HCT116 (cell line): ENCODE results near the gene ICAM4. TPM values are rescaled to one million over a fixed set of nuclear protein-coding genes. Genes with fewer than 3 reads are reported as not detected.

Experiments used
- ATAC-seq: fragments of 200-7000 bp; cut with Tn5 transposase; 2 replicates; pipeline ENCODE4 v1.9.1; 2020; ENCODE audit warnings: mild to moderate bottlenecking, moderate library complexity
- BruUV-seq: library from RNA; stranded (reverse); fragments of 400-500 nt; replicated peaks from 2 replicates; lab custom pipeline; 2021; lab: Mats Ljungman, UMichigan
- CTCF ChIA-PET: fragments of 300-600 bp; sonication (Branson Sonifier 250); formaldehyde crosslinking; loops from one replicate; lab custom pipeline; 2021; ENCODE audit warnings: antibody characterized with exemption; lab: Charles Lee
- POLR2A ChIA-PET: fragments of 300-600, 350-600 bp; sonication (Branson Sonifier 250); formaldehyde crosslinking; loops from one replicate; lab custom pipeline; 2021; ENCODE audit warnings: antibody characterized with exemption; lab: Charles Lee
- RAD21 ChIA-PET, 2 experiments: fragments of 300-600 bp; sonication (Branson Sonifier 250); formaldehyde crosslinking; loops; one replicate each; lab custom pipeline; 2023; ENCODE audit warnings: low total read pairs in 2 of 2; ENCODE audit not compliant: uncharacterized antibody in 2 of 2, unreplicated experiment in 2 of 2, low non-redundant PET in 1 of 2; lab: Charles Lee
- DNase-seq: peaks from one replicate; pipeline ENCODE4 v3.0.0-alpha.2; 2010; ENCODE audit warnings: low read depth, low spot score
- H2AFZ ChIP-seq: fragments of 200-600 bp; shearing (Covaris generic), sonication (generic); 2 replicates; pipeline ENCODE4 v1.6.1; 2017; ENCODE audit warnings: low read depth, mixed run types, mixed read lengths, antibody characterized with exemption, low read length; ENCODE audit not compliant: poor library complexity, severe bottlenecking
- H3K27ac ChIP-seq: 2 replicates; pipeline ENCODE4 v1.5.1; 2012; ENCODE audit warnings: low read depth, low read length
- H3K27me3 ChIP-seq: fragments of 200-600 bp; sonication (generic); 2 replicates; pipeline ENCODE4 v1.6.1; 2016; ENCODE audit warnings: mixed run types, low read length, mixed read lengths; ENCODE audit not compliant: insufficient read depth
- H3K36me3 ChIP-seq, 2 experiments: fragments of 200-500 bp in 1 of 2; fragments of 200-600 bp in 1 of 2; sonication (Bioruptor generic) in 1 of 2; sonication (generic) in 1 of 2; 2 replicates each; pipeline versions ENCODE4 v1.5.1 to v1.6.1; 2014 to 2016; ENCODE audit warnings: low read length in 2 of 2, inconsistent platforms in 1 of 2, mixed read lengths in 1 of 2, mixed run types in 1 of 2; ENCODE audit not compliant: insufficient read depth in 2 of 2, control insufficient read depth in 1 of 2
- H3K4me1 ChIP-seq, 2 experiments: fragments of 200-600 bp in 1 of 2; sonication (generic) in 1 of 2; 2 replicates each; pipeline versions ENCODE4 v1.5.1 to v1.6.1; 2012 to 2017; ENCODE audit warnings: low read length in 2 of 2, inconsistent platforms in 1 of 2, mild to moderate bottlenecking in 1 of 2, mixed read lengths in 1 of 2, mixed run types in 1 of 2, moderate library complexity in 1 of 2; ENCODE audit not compliant: insufficient read depth in 2 of 2, control insufficient read depth in 1 of 2
- H3K4me2 ChIP-seq: fragments of 200-600 bp; sonication (generic); 2 replicates; pipeline ENCODE4 v1.6.1; 2017; ENCODE audit warnings: mixed run types, low read length, mixed read lengths
- H3K4me3 ChIP-seq, 2 experiments: fragments of 200-600 bp in 1 of 2; sonication (generic) in 1 of 2; replicated peaks in 1 of 2; 2 replicates each; pipeline ENCODE4 v1.5.1; 2011 to 2016; ENCODE audit warnings: low read length in 2 of 2, control low read depth in 1 of 2, low read depth in 1 of 2, mild to moderate bottlenecking in 1 of 2, mixed read lengths in 1 of 2, mixed run types in 1 of 2
- H3K79me2 ChIP-seq: fragments of 200-600 bp; sonication (generic); 2 replicates; pipeline ENCODE4 v1.6.1; 2017; ENCODE audit warnings: mild to moderate bottlenecking, mixed run types, low read length, moderate library complexity, mixed read lengths; ENCODE audit not compliant: insufficient read depth
- H3K9ac ChIP-seq: fragments of 200-600 bp; sonication (generic); 2 replicates; pipeline ENCODE4 v1.6.1; 2016; ENCODE audit warnings: low read length, mixed read lengths
- H3K9me2 ChIP-seq: fragments of 200-600 bp; sonication (generic), shearing (Covaris generic); 2 replicates; pipeline ENCODE4 v1.6.1; 2017; ENCODE audit warnings: mixed run types, mild to moderate bottlenecking, moderate library complexity; ENCODE audit not compliant: insufficient read depth
- H3K9me3 ChIP-seq, 2 experiments: fragments of 200-500 bp in 1 of 2; fragments of 200-600 bp in 1 of 2; sonication (Bioruptor generic) in 1 of 2; sonication (generic) in 1 of 2; 2 replicates each; pipeline ENCODE4 v1.6.1; 2014 to 2017; ENCODE audit warnings: low read length in 2 of 2, mixed read lengths in 2 of 2, inconsistent platforms in 1 of 2, low read depth in 1 of 2, mild to moderate bottlenecking in 1 of 2, mixed run types in 1 of 2, moderate library complexity in 1 of 2; ENCODE audit not compliant: control insufficient read depth in 1 of 2, insufficient read depth in 1 of 2
- H4K20me1 ChIP-seq: fragments of 200-600 bp; sonication (generic), shearing (Covaris generic); 2 replicates; pipeline ENCODE4 v1.6.1; 2017; ENCODE audit warnings: mixed run types, mild to moderate bottlenecking, moderate library complexity; ENCODE audit not compliant: insufficient read depth
- CBX3 ChIP-seq: IDR thresholded peaks from 2 replicates; pipeline ENCODE4 v1.6.1; 2012; ENCODE audit warnings: low read depth
- EGR1 ChIP-seq: IDR thresholded peaks from 2 replicates; pipeline ENCODE4 v1.6.1; 2012; ENCODE audit warnings: low read depth
- EZH2phosphoT487 ChIP-seq: fragments of 200-600 bp; IDR thresholded peaks from 2 replicates; pipeline ENCODE4 v1.6.1; 2018; ENCODE audit warnings: antibody characterized with exemption, borderline replicate concordance
- FOSL1 ChIP-seq: IDR thresholded peaks from 2 replicates; pipeline ENCODE4 v1.6.1; 2012; ENCODE audit warnings: low read depth
- POLR2AphosphoS5 ChIP-seq: IDR thresholded peaks from 2 replicates; pipeline ENCODE4 v1.6.1; 2011; ENCODE audit warnings: mild to moderate bottlenecking, low read depth, low read length, moderate library complexity
- SIN3A ChIP-seq: IDR thresholded peaks from 2 replicates; pipeline ENCODE4 v1.6.1; 2012; ENCODE audit warnings: low read depth
- SP1 ChIP-seq: IDR thresholded peaks from 2 replicates; pipeline ENCODE4 v1.6.1; 2012; ENCODE audit warnings: low read depth
- YY1 ChIP-seq: IDR thresholded peaks from 2 replicates; pipeline ENCODE4 v1.6.1; 2011; ENCODE audit warnings: low read length, low read depth, moderate library complexity, mild to moderate bottlenecking; ENCODE audit not compliant: insufficient replicate concordance; ENCODE audit errors: extremely low read depth
- ZFX ChIP-seq: fragments of 450-650 bp; IDR thresholded peaks from 2 replicates; pipeline ENCODE4 v1.6.1; 2017
- intact Hi-C: fragments of 100-400 bp; cut with micrococcal nuclease; formaldehyde crosslinking; loops from 2 replicates; pipeline ENCODE4 v1.10.0; 2022
- total RNA-seq: library from RNA; stranded (reverse); gene quantifications from one replicate; pipeline ENCODE4 v1.2.1, GENCODE V29; 2021; ENCODE audit not compliant: unreplicated experiment
- TF ChIP-seq, protein P1 (sequence below): IDR thresholded peaks from 2 replicates; pipeline ENCODE4 v1.6.1; 2011; ENCODE audit warnings: mild to moderate bottlenecking, low read length, moderate library complexity; ENCODE audit not compliant: insufficient replicate concordance; ENCODE audit errors: extremely low read depth
- TF ChIP-seq, protein P2 (sequence below): IDR thresholded peaks from 2 replicates; pipeline ENCODE4 v1.6.1; 2012
- TF ChIP-seq, protein P3 (sequence below): IDR thresholded peaks from 2 replicates; pipeline ENCODE4 v1.6.1; 2012
- TF ChIP-seq, protein P4 (sequence below), 3 experiments: fragments of 200-600 bp in 1 of 3; sonication (generic) in 1 of 3; IDR thresholded peaks in 2 of 3; conservative IDR thresholded peaks in 1 of 3; 2 replicates each; pipeline ENCODE4 v1.5.1; 2012 to 2017; ENCODE audit warnings: low read depth in 2 of 3, low read length in 2 of 3, antibody characterized with exemption in 1 of 3, borderline replicate concordance in 1 of 3, control low read depth in 1 of 3, mild to moderate bottlenecking in 1 of 3, mixed read lengths in 1 of 3, mixed run types in 1 of 3, moderate library complexity in 1 of 3; ENCODE audit not compliant: insufficient read depth in 1 of 3

Gene ICAM4
- total RNA-seq, 1 experiment from 2014 or later, result not detected

DNA sequence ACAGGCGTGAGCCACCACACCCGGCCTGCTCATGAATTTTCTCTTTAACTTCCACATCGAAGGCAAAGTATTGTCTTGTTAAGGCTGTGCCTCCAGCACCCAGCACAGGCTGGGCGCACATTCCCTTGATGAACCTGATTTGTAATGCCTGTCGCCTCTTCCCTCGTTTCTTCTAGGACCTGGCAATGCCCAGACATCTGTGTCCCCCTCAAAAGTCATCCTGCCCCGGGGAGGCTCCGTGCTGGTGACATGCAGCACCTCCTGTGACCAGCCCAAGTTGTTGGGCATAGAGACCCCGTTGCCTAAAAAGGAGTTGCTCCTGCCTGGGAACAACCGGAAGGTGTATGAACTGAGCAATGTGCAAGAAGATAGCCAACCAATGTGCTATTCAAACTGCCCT lies 12.2 kb upstream of the ICAM4 start:
- Histone ChIP-seq H4K20me1 (no peaks in the 10 kb centered on the region), H3K4me1 (peaks cover 7 to 20% of the 10 kb centered on the region in 2 experiments; a peak in 3 of 4 replicates), H3K4me2 (no peak overlapping the region), H3K9ac (no peak overlapping the region), H3K9me2 (no peaks in the 10 kb centered on the region), H3K4me3 (no peak overlapping the region), H3K79me2 (no peaks in the 10 kb centered on the region), H3K36me3 (peaks cover 0 to 8% of the 10 kb centered on the region in 2 experiments; a peak in 2 of 4 replicates), H3K9me3 (no peaks in the 10 kb centered on the region), H3K27ac (no peak overlapping the region), H3K27me3 (no peaks in the 10 kb centered on the region), H2AFZ (no peak overlapping the region)
- RAD21 ChIA-PET, result no interaction called here
- intact Hi-C loops, result no loop called here
- TF ChIP-seq POLR2AphosphoS5, result no peak
- no peak for TF ChIP-seq SP1
- TF ChIP-seq, protein P1, sequence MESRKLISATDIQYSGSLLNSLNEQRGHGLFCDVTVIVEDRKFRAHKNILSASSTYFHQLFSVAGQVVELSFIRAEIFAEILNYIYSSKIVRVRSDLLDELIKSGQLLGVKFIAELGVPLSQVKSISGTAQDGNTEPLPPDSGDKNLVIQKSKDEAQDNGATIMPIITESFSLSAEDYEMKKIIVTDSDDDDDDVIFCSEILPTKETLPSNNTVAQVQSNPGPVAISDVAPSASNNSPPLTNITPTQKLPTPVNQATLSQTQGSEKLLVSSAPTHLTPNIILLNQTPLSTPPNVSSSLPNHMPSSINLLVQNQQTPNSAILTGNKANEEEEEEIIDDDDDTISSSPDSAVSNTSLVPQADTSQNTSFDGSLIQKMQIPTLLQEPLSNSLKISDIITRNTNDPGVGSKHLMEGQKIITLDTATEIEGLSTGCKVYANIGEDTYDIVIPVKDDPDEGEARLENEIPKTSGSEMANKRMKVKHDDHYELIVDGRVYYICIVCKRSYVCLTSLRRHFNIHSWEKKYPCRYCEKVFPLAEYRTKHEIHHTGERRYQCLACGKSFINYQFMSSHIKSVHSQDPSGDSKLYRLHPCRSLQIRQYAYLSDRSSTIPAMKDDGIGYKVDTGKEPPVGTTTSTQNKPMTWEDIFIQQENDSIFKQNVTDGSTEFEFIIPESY, result no peak
- TF ChIP-seq, protein P2, sequence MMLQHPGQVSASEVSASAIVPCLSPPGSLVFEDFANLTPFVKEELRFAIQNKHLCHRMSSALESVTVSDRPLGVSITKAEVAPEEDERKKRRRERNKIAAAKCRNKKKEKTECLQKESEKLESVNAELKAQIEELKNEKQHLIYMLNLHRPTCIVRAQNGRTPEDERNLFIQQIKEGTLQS, result no peak
- no TSS peak for BruUV-seq
- CTCF ChIA-PET, result interaction anchor here (1.4 kb wide), 1 partner anchor 114 kb away, joined by 7 read pairs; no protein-coding TSS in a partner anchor
- ATAC-seq (no peak), DNase-seq (no peak)
- POLR2A ChIA-PET, result no interaction called here

DNA sequence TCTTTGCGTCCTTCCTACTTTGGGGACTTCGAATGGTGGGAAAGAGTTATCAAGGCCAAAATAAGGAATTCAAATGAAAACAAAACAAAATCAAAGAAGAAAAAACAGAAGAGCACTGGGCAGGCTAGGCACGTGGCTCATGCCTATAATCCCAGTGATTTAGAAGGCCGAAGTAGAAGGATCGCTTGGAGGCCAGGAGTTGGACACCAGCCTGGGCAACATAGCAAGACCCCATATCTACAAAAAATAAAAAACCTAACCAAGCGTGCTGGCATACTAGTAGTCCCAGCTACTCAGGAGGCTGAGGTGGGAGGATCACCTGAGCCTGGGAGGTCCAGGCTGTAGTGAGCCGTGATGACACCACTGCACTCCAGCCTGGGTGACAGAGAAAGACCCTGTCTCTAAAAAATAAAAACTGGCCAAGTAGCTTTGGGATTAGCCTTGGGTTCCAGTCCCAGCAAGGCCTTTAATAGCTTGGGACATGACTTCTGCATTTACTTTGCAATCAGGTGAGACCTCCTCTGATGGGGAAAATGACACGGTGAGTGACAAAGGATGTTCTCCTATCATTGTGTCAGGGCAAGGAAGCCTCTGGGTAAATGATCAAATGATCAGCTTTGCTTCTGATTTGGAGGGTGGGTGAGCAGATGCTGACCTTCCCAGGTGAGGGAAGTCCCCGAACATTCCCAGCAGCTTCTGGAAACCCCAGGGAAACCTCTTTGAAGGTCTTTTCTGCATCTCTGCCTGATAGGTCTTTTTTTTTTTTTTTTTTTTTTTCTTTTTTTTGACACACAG lies 8.8 kb upstream of the ICAM4 start:
- Histone ChIP-seq H3K4me3 (no peak overlapping the region), H3K4me1 (peaks cover 2 to 7% of the 10 kb centered on the region in 2 experiments; a peak in 3 of 4 replicates), H2AFZ (no peak overlapping the region), H3K9ac (no peak overlapping the region), H3K27ac (no peak overlapping the region), H3K79me2 (no peaks in the 10 kb centered on the region), H4K20me1 (no peaks in the 10 kb centered on the region), H3K4me2 (no peak overlapping the region), H3K9me3 (no peaks in the 10 kb centered on the region), H3K9me2 (no peaks in the 10 kb centered on the region), H3K27me3 (no peaks in the 10 kb centered on the region), H3K36me3 (peaks cover 0 to 8% of the 10 kb centered on the region in 2 experiments; a peak in 2 of 4 replicates)
- ChIA-PET CTCF (interaction anchor here (1.1 to 1.9 kb wide), 4 partner anchors 9 to 19 kb away, joined by 3 to 6 read pairs (median 4); partner anchors contain the start of gene ICAM5), POLR2A (no interaction called here), RAD21 (no interaction called here)
- intact Hi-C loops, result no loop called here
- ATAC-seq (no peak), DNase-seq (no peak)
- BruUV-seq, result no TSS peak
- TF ChIP-seq, protein P3, sequence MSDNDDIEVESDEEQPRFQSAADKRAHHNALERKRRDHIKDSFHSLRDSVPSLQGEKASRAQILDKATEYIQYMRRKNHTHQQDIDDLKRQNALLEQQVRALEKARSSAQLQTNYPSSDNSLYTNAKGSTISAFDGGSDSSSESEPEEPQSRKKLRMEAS, result no peak
- no peak for TF ChIP-seq SIN3A
- TF ChIP-seq FOSL1, result no peak
- TF ChIP-seq, protein P4, sequence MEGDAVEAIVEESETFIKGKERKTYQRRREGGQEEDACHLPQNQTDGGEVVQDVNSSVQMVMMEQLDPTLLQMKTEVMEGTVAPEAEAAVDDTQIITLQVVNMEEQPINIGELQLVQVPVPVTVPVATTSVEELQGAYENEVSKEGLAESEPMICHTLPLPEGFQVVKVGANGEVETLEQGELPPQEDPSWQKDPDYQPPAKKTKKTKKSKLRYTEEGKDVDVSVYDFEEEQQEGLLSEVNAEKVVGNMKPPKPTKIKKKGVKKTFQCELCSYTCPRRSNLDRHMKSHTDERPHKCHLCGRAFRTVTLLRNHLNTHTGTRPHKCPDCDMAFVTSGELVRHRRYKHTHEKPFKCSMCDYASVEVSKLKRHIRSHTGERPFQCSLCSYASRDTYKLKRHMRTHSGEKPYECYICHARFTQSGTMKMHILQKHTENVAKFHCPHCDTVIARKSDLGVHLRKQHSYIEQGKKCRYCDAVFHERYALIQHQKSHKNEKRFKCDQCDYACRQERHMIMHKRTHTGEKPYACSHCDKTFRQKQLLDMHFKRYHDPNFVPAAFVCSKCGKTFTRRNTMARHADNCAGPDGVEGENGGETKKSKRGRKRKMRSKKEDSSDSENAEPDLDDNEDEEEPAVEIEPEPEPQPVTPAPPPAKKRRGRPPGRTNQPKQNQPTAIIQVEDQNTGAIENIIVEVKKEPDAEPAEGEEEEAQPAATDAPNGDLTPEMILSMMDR (IDR thresholded peaks at IDR 0.05 in 2 of 3, conservative IDR thresholded peaks at IDR 0.05 in 1 of 3; ENCODE audit: borderline replicate concordance in 1 of 3, insufficient read depth in 1 of 3, low read depth in 2 of 3, low read length in 2 of 3), result no peak
- no peak for TF ChIP-seq YY1
- TF ChIP-seq EGR1, result no peak
- no peak for TF ChIP-seq EZH2phosphoT487
- TF ChIP-seq CBX3, result no peak
- TF ChIP-seq, protein P2, result no peak
- no peak for TF ChIP-seq ZFX
- no peak for TF ChIP-seq POLR2AphosphoS5
- no peak for TF ChIP-seq SP1
